ENCODE measurements around the gene RAB39A. TPM values are rescaled to one million over a fixed set of nuclear protein-coding genes. Genes with fewer than 3 reads are reported as not detected.

RAB39A gene
- polyA plus RNA-seq, 3 donors, result 1.9 to 6.3 (median 3.9) TPM

GRCh38 chr11:107924306-107924705 is 3.9 kb upstream of the RAB39A start:
- Histone ChIP-seq H3K27ac (ENCODE audit: low read depth in 1 of 2, low read length in 2 of 2) (no peak overlapping the region), H3K36me3 (replicated peaks in 1 of 2; ENCODE audit: control insufficient read depth in 1 of 2, insufficient read depth in 2 of 2, low read length in 2 of 2) (no peaks in the 10 kb centered on the region), H4K20me1 (ENCODE audit: insufficient read depth, low read length) (no peaks in the 10 kb centered on the region), H3K4me1 (ENCODE audit: control insufficient read depth in 1 of 2, insufficient read depth in 2 of 2, low read length in 2 of 2) (peaks cover 13 to 19% of the 10 kb centered on the region in 2 donors), H3K4me3 (replicated peaks in 1 of 3; ENCODE audit: low read depth in 2 of 3, low read length in 3 of 3) (no peak overlapping the region), H2AFZ (ENCODE audit: insufficient read depth, low read depth, low read length, poor library complexity, severe bottlenecking) (no peak overlapping the region), H3K27me3 (ENCODE audit: control insufficient read depth in 2 of 2, insufficient read depth in 2 of 2, low read length in 2 of 2) (no peaks in the 10 kb centered on the region), H3K9me3 (replicated peaks in 1 of 2; ENCODE audit: control insufficient read depth in 1 of 2, insufficient read depth in 1 of 2, low read length in 2 of 2) (peaks cover 0 to 8% of the 10 kb centered on the region in 2 donors), H3K4me2 (replicated peaks; ENCODE audit: extremely low read depth, low read length, poor library complexity, severe bottlenecking) (no peak overlapping the region), H3K9ac (ENCODE audit: insufficient read depth, low read length, poor library complexity, severe bottlenecking) (no peak overlapping the region), H3K79me2 (ENCODE audit: insufficient read depth, low read length) (peaks cover 7% of the 10 kb centered on the region)
- Mint-ChIP-seq H3K27ac (peak overlapping the region in 2 of 7 donors; percentile 20 to 71), H3K9me3 (peaks cover 8 to 13% (median 10%) of the 10 kb centered on the region in 7 donors), H3K27me3 (ENCODE audit: low read depth in 3 of 3) (peaks cover 6 to 15% (median 6%) of the 10 kb centered on the region in 3 donors), H3K4me1 (peaks cover 24% of the 10 kb centered on the region), H3K36me3 (no peaks in the 10 kb centered on the region), H3K4me3 (no peak overlapping the region)
- WGBS (ENCODE audit: insufficient coverage), result no CpG with 5 or more reads among the region's 2 CpGs
- intact Hi-C loops (cut with micrococcal nuclease), result loop anchor here (10.0 kb wide), 2 partner anchors 80 kb away; partner anchors contain the start of gene CUL5 (in 2 of the 2)
- no peak for DNase-seq
- no peak for TF ChIP-seq CTCF (IDR thresholded peaks at IDR 0.05)

GRCh38 chr11:107927559-107927958 is 689 bp upstream of the RAB39A start:
- intact Hi-C loops (cut with micrococcal nuclease), result loop anchor here (10.0 kb wide), 2 partner anchors 77 to 83 kb away; partner anchors contain the start of gene CUL5 (in 2 of the 2)
- Histone ChIP-seq H3K79me2 (ENCODE audit: insufficient read depth, low read length) (peaks cover 21% of the 10 kb centered on the region), H3K4me3 (replicated peaks in 1 of 3; ENCODE audit: low read depth in 2 of 3, low read length in 3 of 3) (peak overlapping the region in 2 of 3 experiments; percentile 33 to 61), H4K20me1 (ENCODE audit: insufficient read depth, low read length) (peaks cover 11% of the 10 kb centered on the region), H3K9me3 (replicated peaks in 1 of 2; ENCODE audit: control insufficient read depth in 1 of 2, insufficient read depth in 1 of 2, low read length in 2 of 2) (peaks cover 0 to 8% of the 10 kb centered on the region in 2 donors), H2AFZ (ENCODE audit: insufficient read depth, low read depth, low read length, poor library complexity, severe bottlenecking) (no peak overlapping the region), H3K27ac (ENCODE audit: low read depth in 1 of 2, low read length in 2 of 2) (peak overlapping the region; percentile 53 to 63), H3K4me2 (replicated peaks; ENCODE audit: extremely low read depth, low read length, poor library complexity, severe bottlenecking) (peak overlapping the region; percentile 99), H3K36me3 (replicated peaks in 1 of 2; ENCODE audit: control insufficient read depth in 1 of 2, insufficient read depth in 2 of 2, low read length in 2 of 2) (no peaks in the 10 kb centered on the region), H3K27me3 (ENCODE audit: control insufficient read depth in 2 of 2, insufficient read depth in 2 of 2, low read length in 2 of 2) (no peaks in the 10 kb centered on the region), H3K4me1 (ENCODE audit: control insufficient read depth in 1 of 2, insufficient read depth in 2 of 2, low read length in 2 of 2) (peaks cover 25 to 31% of the 10 kb centered on the region in 2 donors), H3K9ac (ENCODE audit: insufficient read depth, low read length, poor library complexity, severe bottlenecking) (no peak overlapping the region)
- Mint-ChIP-seq H3K9me3 (peaks cover 8 to 13% (median 11%) of the 10 kb centered on the region in 7 donors), H3K4me3 (peak overlapping the region; percentile 68 to 96), H3K27ac (peak overlapping the region; percentile 26 to 92 (median 76)), H3K36me3 (peaks cover 5 to 7% of the 10 kb centered on the region in 2 donors), H3K27me3 (ENCODE audit: low read depth in 3 of 3) (peaks cover 0 to 11% (median 7%) of the 10 kb centered on the region in 3 donors), H3K4me1 (peaks cover 38% of the 10 kb centered on the region)
- peak in 1 of 3 donors; percentile 5 for DNase-seq
- TF ChIP-seq CTCF (IDR thresholded peaks at IDR 0.05), result no peak
- WGBS (ENCODE audit: insufficient coverage), result 100% methylated on average over 2 of the region's 5 CpGs
